ENCODE results near the gene SPACA4.

- TF ChIP-seq, protein P1, sequence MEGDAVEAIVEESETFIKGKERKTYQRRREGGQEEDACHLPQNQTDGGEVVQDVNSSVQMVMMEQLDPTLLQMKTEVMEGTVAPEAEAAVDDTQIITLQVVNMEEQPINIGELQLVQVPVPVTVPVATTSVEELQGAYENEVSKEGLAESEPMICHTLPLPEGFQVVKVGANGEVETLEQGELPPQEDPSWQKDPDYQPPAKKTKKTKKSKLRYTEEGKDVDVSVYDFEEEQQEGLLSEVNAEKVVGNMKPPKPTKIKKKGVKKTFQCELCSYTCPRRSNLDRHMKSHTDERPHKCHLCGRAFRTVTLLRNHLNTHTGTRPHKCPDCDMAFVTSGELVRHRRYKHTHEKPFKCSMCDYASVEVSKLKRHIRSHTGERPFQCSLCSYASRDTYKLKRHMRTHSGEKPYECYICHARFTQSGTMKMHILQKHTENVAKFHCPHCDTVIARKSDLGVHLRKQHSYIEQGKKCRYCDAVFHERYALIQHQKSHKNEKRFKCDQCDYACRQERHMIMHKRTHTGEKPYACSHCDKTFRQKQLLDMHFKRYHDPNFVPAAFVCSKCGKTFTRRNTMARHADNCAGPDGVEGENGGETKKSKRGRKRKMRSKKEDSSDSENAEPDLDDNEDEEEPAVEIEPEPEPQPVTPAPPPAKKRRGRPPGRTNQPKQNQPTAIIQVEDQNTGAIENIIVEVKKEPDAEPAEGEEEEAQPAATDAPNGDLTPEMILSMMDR (IDR thresholded peaks at IDR 0.05) = no peak
- no peak for TF ChIP-seq EZH2 (IDR thresholded peaks at IDR 0.05)
- no peak for TF ChIP-seq EZH2phosphoT487 (IDR thresholded peaks at IDR 0.05)
Measured at GRCh38 chr19:48645620-48646000, 39.1 kb downstream of the SPACA4 start.

Measured in neural progenitor cell (in vitro differentiated cells).